Kidney capillary endothelial cell (primary cell): ENCODE data around the gene DCTD.
A peak's percentile ranks its signal among the peaks of the same experiment; 100 is the strongest.

Experiments
- DNase-seq: peaks from one replicate; pipeline ENCODE4 v3.0.0-alpha.2; 2018; ENCODE audit warnings: low spot score

DCTD gene

GRCh38 chr4:182917182-182918043 is at the start of gene DCTD:
Gene DCTD, minus strand, starts transcription at chr4:182917386. Its CDS starts 1,818 bp downstream, at chr4:182915568.
- DNase-seq, result peak; percentile 46

GRCh38 chr4:182960746-182961145 is 43.6 kb upstream of the DCTD start:
- DNase-seq, result no peak

- no peak for DNase-seq
Measured at GRCh38 chr4:182960228-182960627, 43.0 kb upstream of the DCTD start.

GRCh38 chr4:182955411-182955810 is 38.2 kb upstream of the DCTD start:
- no peak for DNase-seq

- no peak for DNase-seq
Measured at GRCh38 chr4:182944484-182945213, 27.5 kb upstream of the DCTD start.

GRCh38 chr4:182939680-182940079 is 22.5 kb upstream of the DCTD start:
- no peak for DNase-seq

- DNase-seq, result peak; percentile 77
Measured at GRCh38 chr4:182938205-182938645, 21.0 kb upstream of the DCTD start.

GRCh38 chr4:182937268-182938204 is 20.4 kb upstream of the DCTD start:
- DNase-seq, result no peak

GRCh38 chr4:182932651-182933050 is 15.5 kb upstream of the DCTD start:
- DNase-seq, result no peak

- DNase-seq, result no peak
Measured at GRCh38 chr4:182931691-182932345, 14.6 kb upstream of the DCTD start.

GRCh38 chr4:182930889-182931288 is 13.7 kb upstream of the DCTD start:
- no peak for DNase-seq

- no peak for DNase-seq
Measured at GRCh38 chr4:182929296-182929695, 12.1 kb upstream of the DCTD start.

GRCh38 chr4:182928061-182928460 is 10.9 kb upstream of the DCTD start:
- DNase-seq, result no peak

- DNase-seq, result no peak
Measured at GRCh38 chr4:182927505-182927904, 10.3 kb upstream of the DCTD start.

- DNase-seq, result no peak
Measured at GRCh38 chr4:182925855-182926254, 8.7 kb upstream of the DCTD start.

- DNase-seq, result peak; percentile 33
Measured at GRCh38 chr4:182925298-182925757, 8.1 kb upstream of the DCTD start.

GRCh38 chr4:182924497-182924896 is 7.3 kb upstream of the DCTD start:
- no peak for DNase-seq

GRCh38 chr4:182923796-182924340 is 6.7 kb upstream of the DCTD start:
- no peak for DNase-seq

- no peak for DNase-seq
Measured at GRCh38 chr4:182923366-182923765, 6.2 kb upstream of the DCTD start.

- DNase-seq, result no peak
Measured at GRCh38 chr4:182922501-182923284, 5.5 kb upstream of the DCTD start.
